OCI-LY7 (cell line): Measurements from ENCODE around the gene DELE1. TPM values are rescaled to one million over a fixed set of nuclear protein-coding genes. Genes with fewer than 3 reads are reported as not detected.

ENCODE experiments used
- BruUV-seq: library from RNA; stranded (reverse); fragments of 400-500 nt; replicated peaks from 2 replicates; lab custom pipeline; 2021; lab: Mats Ljungman, UMichigan
- CTCF ChIA-PET: fragments of 300-600 bp; sonication (Branson Sonifier 250); formaldehyde crosslinking; loops from one replicate; lab custom pipeline; 2022; ENCODE audit warnings: antibody characterized with exemption; ENCODE audit not compliant: unreplicated experiment; lab: Charles Lee
- POLR2A ChIA-PET: fragments of 300-600 bp; sonication (Branson Sonifier 250); formaldehyde crosslinking; loops from one replicate; lab custom pipeline; 2022; ENCODE audit warnings: antibody characterized with exemption; lab: Charles Lee
- DNase-seq: peaks from one replicate; pipeline ENCODE4 v3.0.0-alpha.2; 2015; ENCODE audit warnings: low spot score
- H2AFZ ChIP-seq: fragments of 200-600 bp; sonication (generic), shearing (Covaris generic); 2 replicates; pipeline ENCODE4 v1.6.1; 2014; ENCODE audit warnings: mild to moderate bottlenecking, antibody characterized with exemption, low read length, moderate library complexity
- H3K27ac ChIP-seq: fragments of 200-600 bp; sonication (generic); 2 replicates; pipeline ENCODE4 v1.5.1; 2014; ENCODE audit warnings: mixed run types, low read depth, mild to moderate bottlenecking, moderate library complexity, low read length, inconsistent platforms; ENCODE audit not compliant: poor library complexity, severe bottlenecking
- H3K36me3 ChIP-seq: fragments of 200-600 bp; sonication (generic); 2 replicates; pipeline ENCODE4 v1.6.1; 2014; ENCODE audit warnings: mild to moderate bottlenecking, antibody characterized with exemption, low read length, moderate library complexity, mixed read lengths; ENCODE audit not compliant: insufficient read depth
- H3K4me1 ChIP-seq: fragments of 200-600 bp; sonication (generic); 2 replicates; pipeline ENCODE4 v1.5.1; 2014; ENCODE audit warnings: mild to moderate bottlenecking, low read length; ENCODE audit not compliant: insufficient read depth, poor library complexity, severe bottlenecking
- H3K4me2 ChIP-seq: fragments of 200-600 bp; sonication (generic); 2 replicates; pipeline ENCODE4 v1.6.1; 2014; ENCODE audit warnings: mild to moderate bottlenecking, low read length
- H3K4me3 ChIP-seq: fragments of 200-600 bp; sonication (generic); 2 replicates; pipeline ENCODE4 v1.5.1; 2014; ENCODE audit warnings: mild to moderate bottlenecking, low read depth, low read length; ENCODE audit not compliant: poor library complexity, severe bottlenecking
- H3K79me2 ChIP-seq: fragments of 200-600 bp; sonication (generic); 2 replicates; pipeline ENCODE4 v1.6.1; 2016; ENCODE audit warnings: low read depth, mild to moderate bottlenecking, low read length, moderate library complexity, mixed read lengths; ENCODE audit not compliant: insufficient read depth
- H3K9me2 ChIP-seq: fragments of 200-600 bp; sonication (generic); 2 replicates; pipeline ENCODE4 v1.6.1; 2016; ENCODE audit warnings: mild to moderate bottlenecking, low read length, mixed read lengths; ENCODE audit not compliant: insufficient read depth
- H3K9me3 ChIP-seq: fragments of 200-600 bp; sonication (generic); 2 replicates; pipeline ENCODE4 v1.6.1; 2014; ENCODE audit warnings: mild to moderate bottlenecking, mixed run types, low read length, mixed read lengths
- H4K20me1 ChIP-seq: fragments of 200-600 bp; sonication (generic); 2 replicates; pipeline ENCODE4 v1.6.1; 2014; ENCODE audit warnings: mild to moderate bottlenecking, antibody characterized with exemption, low read length, moderate library complexity, mixed read lengths; ENCODE audit not compliant: insufficient read depth
- CTCF ChIP-seq: fragments of 200-600 bp; sonication (generic); conservative IDR thresholded peaks from 2 replicates; pipeline ENCODE4 v1.5.1; 2014; ENCODE audit warnings: mild to moderate bottlenecking, antibody characterized with exemption, low read length, moderate library complexity, mixed read lengths
- EZH2phosphoT487 ChIP-seq: fragments of 200-600 bp; sonication (generic); IDR thresholded peaks from 2 replicates; pipeline ENCODE4 v1.6.1; 2018; ENCODE audit warnings: low read depth, borderline replicate concordance, mild to moderate bottlenecking, mixed run types, antibody characterized with exemption, low read length, moderate library complexity, mixed read lengths
- intact Hi-C: fragments of 100-400 bp; cut with micrococcal nuclease; formaldehyde crosslinking; loops from one replicate; pipeline ENCODE4 v1.10.0; 2022; ENCODE audit not compliant: unreplicated experiment
- total RNA-seq, 2 experiments: library from RNA; depleted of rRNA in 1 of 2; stranded (reverse); fragments of >200 nt in 1 of 2; shearing (Covaris generic) in 1 of 2; gene quantifications; 2 replicates each; pipeline ENCODE4 v1.2.3, GENCODE V29; 2014 to 2022

DELE1 gene
- total RNA-seq, 2 experiments from 2014 or later, result 78.5 to 81.2 TPM

DNA sequence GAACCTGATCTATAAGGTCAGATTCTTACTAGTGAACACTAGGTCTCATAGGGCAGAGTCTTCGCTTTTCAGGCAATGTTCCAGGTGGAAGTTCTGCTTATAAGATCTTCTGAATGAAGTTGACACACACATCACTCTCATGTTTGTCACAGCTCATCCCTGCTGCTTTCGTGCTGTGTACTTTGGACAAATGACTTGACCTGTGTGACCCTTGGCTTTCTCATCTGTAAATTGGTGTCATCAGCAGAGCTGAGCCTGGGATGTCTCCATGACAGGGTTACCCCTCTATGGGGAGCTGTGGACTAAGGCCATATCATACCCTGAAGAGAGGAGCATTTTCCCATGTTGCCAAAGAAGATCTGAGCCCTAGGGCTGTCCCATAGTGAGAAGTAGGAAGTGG lies 2.8 kb downstream of the DELE1 start:
- ChIA-PET CTCF (no interaction called here), POLR2A (no interaction called here)
- Histone ChIP-seq H3K9me2 (no peaks in the 10 kb centered on the region), H4K20me1 (no peaks in the 10 kb centered on the region), H3K4me3 (no peak overlapping the region), H3K27ac (no peak overlapping the region), H3K79me2 (peaks cover 7% of the 10 kb centered on the region; the same call in 1 of the 2 replicates), H3K36me3 (peaks cover 59% of the 10 kb centered on the region), H3K4me1 (peaks cover 12% of the 10 kb centered on the region), H3K9me3 (no peaks in the 10 kb centered on the region), H3K4me2 (no peak overlapping the region), H2AFZ (no peak overlapping the region)
- TF ChIP-seq CTCF, result no peak
- TF ChIP-seq EZH2phosphoT487, result no peak
- no TSS peak for BruUV-seq
- intact Hi-C loops, result no loop called here
- DNase-seq, result no peak

DNA sequence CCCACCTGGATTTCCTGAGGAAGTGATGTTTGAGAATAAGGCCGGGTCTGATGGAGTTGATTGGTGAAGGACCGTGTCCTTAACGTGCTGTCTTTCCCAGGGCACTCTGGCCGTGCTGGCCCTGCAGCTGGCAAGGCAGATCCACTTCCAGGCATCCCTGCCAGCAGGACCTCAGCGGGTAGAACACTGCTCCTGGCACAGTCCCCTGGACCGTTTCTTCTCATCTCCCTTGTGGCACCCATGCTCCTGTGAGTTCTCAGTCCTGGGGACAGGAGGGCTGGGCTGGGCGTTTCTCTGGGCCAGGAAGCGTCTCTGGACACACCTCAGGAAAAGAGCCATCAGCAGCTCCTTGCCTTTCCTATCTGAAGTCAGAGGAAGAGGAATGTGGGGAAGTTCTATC lies 4.4 kb downstream of the DELE1 start:
- peaks cover 7% of the 10 kb centered on the region; the same call in 1 of the 2 replicates for H3K79me2 ChIP-seq
- peaks cover 68% of the 10 kb centered on the region for H3K36me3 ChIP-seq
- BruUV-seq, result no TSS peak
- no peak for DNase-seq
- H3K4me3 ChIP-seq, result no peak overlapping the region
- H3K9me3 ChIP-seq, result no peaks in the 10 kb centered on the region
- POLR2A ChIA-PET, result no interaction called here
- peaks cover 5% of the 10 kb centered on the region for H3K4me1 ChIP-seq
- H3K4me2 ChIP-seq, result no peak overlapping the region
- no peak overlapping the region for H2AFZ ChIP-seq
- no peaks in the 10 kb centered on the region for H3K9me2 ChIP-seq
- TF ChIP-seq CTCF (no peak), EZH2phosphoT487 (no peak)
- H3K27ac ChIP-seq, result no peak overlapping the region
- intact Hi-C loops, result no loop called here
- H4K20me1 ChIP-seq, result no peaks in the 10 kb centered on the region
- CTCF ChIA-PET, result no interaction called here

GRCh38 chr5:141929398-141930058 lies 5.9 kb downstream of the DELE1 start:
- Histone ChIP-seq H3K27ac (no peak overlapping the region), H4K20me1 (no peaks in the 10 kb centered on the region), H2AFZ (no peak overlapping the region), H3K9me3 (no peaks in the 10 kb centered on the region), H3K4me2 (no peak overlapping the region), H3K9me2 (no peaks in the 10 kb centered on the region), H3K4me1 (peaks cover under 1% of the 10 kb centered on the region), H3K79me2 (peaks cover 2% of the 10 kb centered on the region; the same call in 1 of the 2 replicates), H3K4me3 (no peak overlapping the region), H3K36me3 (peaks cover 81% of the 10 kb centered on the region)
- ChIA-PET CTCF (no interaction called here), POLR2A (no interaction called here)
- no TSS peak for BruUV-seq
- DNase-seq, result no peak
- TF ChIP-seq EZH2phosphoT487 (no peak), CTCF (no peak)
- intact Hi-C loops, result no loop called here
